ENCODE data around the gene PGF.

Gene PGF

GRCh38 chr14:74988131-74988530, 32.7 kb upstream of the PGF start:
- TF ChIP-seq CTCF (conservative IDR thresholded peaks at IDR 0.05) (no peak), ZFX (IDR thresholded peaks at IDR 0.05) (no peak)
- no peak overlapping the region for H3K27ac ChIP-seq

GRCh38 chr14:74985806-74986205, 30.4 kb upstream of the PGF start:
- TF ChIP-seq ZFX (IDR thresholded peaks at IDR 0.05), result no peak
- no peak for TF ChIP-seq CTCF (conservative IDR thresholded peaks at IDR 0.05)
- no peak overlapping the region for H3K27ac ChIP-seq

GRCh38 chr14:74985028-74985310, 29.6 kb upstream of the PGF start:
- no peak overlapping the region for H3K27ac ChIP-seq
- TF ChIP-seq CTCF (conservative IDR thresholded peaks at IDR 0.05) (no peak), ZFX (IDR thresholded peaks at IDR 0.05) (no peak)

GRCh38 chr14:74984236-74985027, 29.0 kb upstream of the PGF start:
- no peak overlapping the region for H3K27ac ChIP-seq
- TF ChIP-seq ZFX (IDR thresholded peaks at IDR 0.05) (no peak), CTCF (conservative IDR thresholded peaks at IDR 0.05) (no peak)

DNA sequence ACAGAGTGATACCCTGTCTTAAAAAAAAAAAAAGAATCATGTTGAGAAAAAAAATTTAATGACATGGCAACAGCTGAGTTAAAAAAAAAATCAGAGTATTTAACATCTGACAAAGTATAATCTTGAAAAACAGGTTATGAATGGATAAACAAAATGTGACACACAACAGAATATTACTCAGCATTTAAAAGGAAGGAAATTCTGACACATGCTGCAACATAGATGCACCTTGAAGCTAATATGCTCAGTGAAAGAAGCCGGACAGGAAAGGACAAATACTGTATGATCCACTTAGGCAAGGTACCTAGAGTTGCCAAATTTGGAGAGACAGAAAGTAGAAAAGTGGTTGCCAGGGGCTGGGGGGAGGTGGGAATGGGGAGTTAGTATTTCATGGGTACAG, 27.9 kb upstream of the PGF start:
- H3K27ac ChIP-seq, result no peak overlapping the region
- no peak for TF ChIP-seq CTCF (conservative IDR thresholded peaks at IDR 0.05)
- no peak for TF ChIP-seq ZFX (IDR thresholded peaks at IDR 0.05)

- H3K27ac ChIP-seq, result no peak overlapping the region
- TF ChIP-seq CTCF (conservative IDR thresholded peaks at IDR 0.05), result no peak
Measured at GRCh38 chr14:74982661-74983060, 27.3 kb upstream of the PGF start.

DNA sequence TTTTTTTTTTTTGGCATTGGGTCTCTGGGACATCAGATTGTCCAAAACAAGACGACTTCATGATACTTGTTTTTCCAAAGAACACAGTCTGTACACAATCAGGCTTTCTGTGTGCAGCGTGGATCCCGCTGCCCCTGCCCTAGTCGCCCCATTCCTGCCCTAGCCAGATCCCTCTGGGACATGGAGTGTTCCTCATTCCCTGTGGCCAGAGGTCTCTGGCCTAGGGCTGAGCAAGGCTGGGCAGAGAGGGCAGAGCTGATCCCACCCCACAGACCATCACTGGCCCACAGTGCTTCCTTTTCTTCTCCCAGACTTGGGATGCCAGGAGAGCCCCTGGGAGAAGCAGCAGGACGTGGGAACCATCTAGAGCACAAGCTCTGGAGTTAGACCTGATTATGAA, 26.4 kb upstream of the PGF start:
- H3K27ac ChIP-seq, result no peak overlapping the region

More for the DNA sequence above, 26.4 kb upstream of the PGF start:
- no peak for TF ChIP-seq CTCF (conservative IDR thresholded peaks at IDR 0.05)
- TF ChIP-seq ZFX (IDR thresholded peaks at IDR 0.05), result no peak
